ENCODE data around the gene GALNT18. TPM values are rescaled to one million over a fixed set of nuclear protein-coding genes. Genes with fewer than 3 reads are reported as not detected.

GALNT18 gene
- total RNA-seq, 1 donor from 2014 or later = 38.4 TPM

DNA sequence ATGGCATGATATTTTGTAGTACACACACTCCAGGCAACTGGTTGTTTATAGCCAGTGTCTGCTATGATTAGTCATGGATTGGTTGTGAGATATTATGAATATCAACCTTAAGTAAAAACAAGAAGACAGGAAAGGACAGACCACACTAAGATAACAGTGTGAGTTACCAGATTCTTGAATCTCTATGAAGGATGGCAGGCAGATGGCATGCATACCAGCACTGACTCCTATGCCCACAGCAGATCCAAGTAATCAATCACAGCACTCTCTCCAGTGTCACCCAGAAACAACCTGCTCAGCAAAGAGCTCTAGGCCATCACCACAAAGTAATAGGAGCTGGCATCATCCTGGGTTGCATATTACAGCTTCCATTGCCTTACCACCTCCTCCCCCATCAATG, 116.6 kb downstream of the GALNT18 start:
- H3K27ac Mint-ChIP-seq (ENCODE audit: unreplicated experiment) = no peak overlapping the region
- no peak for DNase-seq (ENCODE audit: low spot score)
- H3K9me3 Mint-ChIP-seq (ENCODE audit: low read depth) = no peaks in the 10 kb centered on the region
- TF ChIP-seq, protein P1, sequence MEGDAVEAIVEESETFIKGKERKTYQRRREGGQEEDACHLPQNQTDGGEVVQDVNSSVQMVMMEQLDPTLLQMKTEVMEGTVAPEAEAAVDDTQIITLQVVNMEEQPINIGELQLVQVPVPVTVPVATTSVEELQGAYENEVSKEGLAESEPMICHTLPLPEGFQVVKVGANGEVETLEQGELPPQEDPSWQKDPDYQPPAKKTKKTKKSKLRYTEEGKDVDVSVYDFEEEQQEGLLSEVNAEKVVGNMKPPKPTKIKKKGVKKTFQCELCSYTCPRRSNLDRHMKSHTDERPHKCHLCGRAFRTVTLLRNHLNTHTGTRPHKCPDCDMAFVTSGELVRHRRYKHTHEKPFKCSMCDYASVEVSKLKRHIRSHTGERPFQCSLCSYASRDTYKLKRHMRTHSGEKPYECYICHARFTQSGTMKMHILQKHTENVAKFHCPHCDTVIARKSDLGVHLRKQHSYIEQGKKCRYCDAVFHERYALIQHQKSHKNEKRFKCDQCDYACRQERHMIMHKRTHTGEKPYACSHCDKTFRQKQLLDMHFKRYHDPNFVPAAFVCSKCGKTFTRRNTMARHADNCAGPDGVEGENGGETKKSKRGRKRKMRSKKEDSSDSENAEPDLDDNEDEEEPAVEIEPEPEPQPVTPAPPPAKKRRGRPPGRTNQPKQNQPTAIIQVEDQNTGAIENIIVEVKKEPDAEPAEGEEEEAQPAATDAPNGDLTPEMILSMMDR (IDR thresholded peaks at IDR 0.05) = no peak
- H3K27me3 Mint-ChIP-seq (ENCODE audit: low read depth) = no peaks in the 10 kb centered on the region
- no peaks in the 10 kb centered on the region for H3K36me3 Mint-ChIP-seq (ENCODE audit: low read depth)
- peaks cover 33% of the 10 kb centered on the region for H3K4me1 Mint-ChIP-seq (ENCODE audit: low read depth)
- H3K4me3 Mint-ChIP-seq (ENCODE audit: unreplicated experiment) = no peak overlapping the region

GRCh38 chr11:11504071-11504470, 117.7 kb downstream of the GALNT18 start:
- Mint-ChIP-seq H3K27ac (ENCODE audit: unreplicated experiment) (no peak overlapping the region), H3K27me3 (ENCODE audit: low read depth) (no peaks in the 10 kb centered on the region), H3K9me3 (ENCODE audit: low read depth) (no peaks in the 10 kb centered on the region), H3K4me1 (ENCODE audit: low read depth) (peaks cover 33% of the 10 kb centered on the region), H3K36me3 (ENCODE audit: low read depth) (no peaks in the 10 kb centered on the region), H3K4me3 (ENCODE audit: unreplicated experiment) (no peak overlapping the region)
- no peak for DNase-seq (ENCODE audit: low spot score)
- TF ChIP-seq, protein P1 (IDR thresholded peaks at IDR 0.05) = no peak

DNA sequence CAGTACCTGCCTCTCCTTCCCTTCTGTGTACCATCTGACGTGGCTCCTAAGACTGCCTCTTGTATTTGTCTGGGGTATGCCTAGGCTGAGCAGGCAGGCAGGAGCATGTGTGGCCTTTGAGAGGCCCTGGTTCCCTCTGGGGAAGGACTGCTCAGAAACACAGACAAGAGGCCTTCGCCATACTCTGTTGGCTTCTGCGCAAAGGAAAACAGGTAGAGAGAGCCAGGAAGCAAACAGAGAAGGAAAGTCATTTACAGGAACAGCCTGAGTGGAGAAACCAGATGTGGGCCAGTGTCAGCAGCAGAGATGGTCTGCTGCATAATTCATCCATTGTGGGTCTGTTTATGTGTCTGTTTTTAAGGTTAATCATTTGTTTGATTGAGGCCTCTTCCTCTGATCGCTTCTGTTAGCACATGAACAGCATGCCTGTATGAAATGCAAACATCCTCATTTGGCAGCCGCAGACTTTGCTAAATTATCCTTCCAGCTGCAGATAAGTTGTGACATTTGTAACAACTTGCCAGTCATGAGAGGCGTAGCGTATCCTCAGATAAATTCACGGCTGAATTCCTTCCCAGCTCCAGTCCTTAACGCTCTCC, 119.4 kb downstream of the GALNT18 start:
- TF ChIP-seq, protein P1 (IDR thresholded peaks at IDR 0.05) = no peak
- DNase-seq (ENCODE audit: low spot score) = no peak
- Mint-ChIP-seq H3K9me3 (ENCODE audit: low read depth) (no peaks in the 10 kb centered on the region), H3K4me1 (ENCODE audit: low read depth) (peaks cover 33% of the 10 kb centered on the region), H3K36me3 (ENCODE audit: low read depth) (no peaks in the 10 kb centered on the region), H3K27me3 (ENCODE audit: low read depth) (no peaks in the 10 kb centered on the region), H3K27ac (ENCODE audit: unreplicated experiment) (no peak overlapping the region), H3K4me3 (ENCODE audit: unreplicated experiment) (no peak overlapping the region)

GRCh38 chr11:11501546-11502262, 120.1 kb downstream of the GALNT18 start:
- no peak overlapping the region for H3K4me3 Mint-ChIP-seq (ENCODE audit: unreplicated experiment)
- no peaks in the 10 kb centered on the region for H3K36me3 Mint-ChIP-seq (ENCODE audit: low read depth)
- peak overlapping the region; percentile 19 for H3K27ac Mint-ChIP-seq (ENCODE audit: unreplicated experiment)
- no peak for DNase-seq (ENCODE audit: low spot score)
- peaks cover 33% of the 10 kb centered on the region for H3K4me1 Mint-ChIP-seq (ENCODE audit: low read depth)
- TF ChIP-seq, protein P1 (IDR thresholded peaks at IDR 0.05) = no peak
- no peaks in the 10 kb centered on the region for H3K27me3 Mint-ChIP-seq (ENCODE audit: low read depth)
- no peaks in the 10 kb centered on the region for H3K9me3 Mint-ChIP-seq (ENCODE audit: low read depth)

DNA sequence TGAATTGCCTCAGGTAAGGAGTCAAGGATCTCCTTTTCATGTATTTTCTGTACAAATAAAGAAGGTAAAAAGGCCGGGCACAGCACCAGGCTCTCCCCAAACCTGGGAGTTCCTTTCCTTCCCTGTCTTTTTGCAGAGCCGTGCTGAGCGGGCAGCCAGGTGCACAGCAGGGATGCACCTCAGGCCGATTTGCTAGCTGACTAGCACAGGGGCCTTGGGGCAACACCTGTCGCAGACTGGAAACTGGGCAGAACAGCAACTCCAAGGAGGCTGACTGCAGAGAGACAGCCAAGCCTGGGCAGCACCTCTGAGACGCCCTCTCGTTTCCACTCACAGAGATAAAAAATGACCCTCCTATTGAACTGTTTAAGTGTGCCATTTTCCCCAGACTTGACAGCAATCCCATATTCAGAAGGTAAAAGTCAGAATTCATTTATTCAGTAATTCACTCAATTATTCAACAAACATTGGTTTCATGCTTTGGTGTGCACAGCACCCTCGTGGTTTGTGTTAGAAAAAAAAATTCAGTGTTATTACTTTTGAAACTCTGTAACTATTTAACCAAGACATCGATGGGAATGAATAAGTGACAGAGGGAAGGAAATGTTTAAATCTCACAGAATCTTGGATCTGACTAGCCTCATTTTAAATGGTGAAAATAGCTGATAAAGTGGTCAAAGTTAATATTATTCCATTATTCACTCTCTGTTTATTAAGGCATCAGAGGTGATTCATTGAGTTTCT, 120.9 kb downstream of the GALNT18 start:
- TF ChIP-seq, protein P1 (IDR thresholded peaks at IDR 0.05) = no peak
- no peaks in the 10 kb centered on the region for H3K36me3 Mint-ChIP-seq (ENCODE audit: low read depth)
- DNase-seq (ENCODE audit: low spot score) = no peak
- H3K4me1 Mint-ChIP-seq (ENCODE audit: low read depth) = peaks cover 33% of the 10 kb centered on the region
- no peak overlapping the region for H3K27ac Mint-ChIP-seq (ENCODE audit: unreplicated experiment)
- H3K4me3 Mint-ChIP-seq (ENCODE audit: unreplicated experiment) = no peak overlapping the region
- no peaks in the 10 kb centered on the region for H3K27me3 Mint-ChIP-seq (ENCODE audit: low read depth)
- no peaks in the 10 kb centered on the region for H3K9me3 Mint-ChIP-seq (ENCODE audit: low read depth)
